Astrocyte (in vitro differentiated cells and primary cell): ENCODE measurements around the gene TWIST2.

ENCODE experiments used
- CTCF ChIP-seq: IDR thresholded peaks from 2 replicates; pipeline ENCODE4 v1.5.1; 2011; ENCODE audit warnings: low read depth, mild to moderate bottlenecking, inconsistent platforms, low read length, moderate library complexity; ENCODE audit not compliant: insufficient read depth
- EZH2 ChIP-seq: IDR thresholded peaks from 2 replicates; pipeline ENCODE4 v1.6.1; 2012; ENCODE audit warnings: mild to moderate bottlenecking, low read length, inconsistent platforms; ENCODE audit not compliant: insufficient read depth

DNA sequence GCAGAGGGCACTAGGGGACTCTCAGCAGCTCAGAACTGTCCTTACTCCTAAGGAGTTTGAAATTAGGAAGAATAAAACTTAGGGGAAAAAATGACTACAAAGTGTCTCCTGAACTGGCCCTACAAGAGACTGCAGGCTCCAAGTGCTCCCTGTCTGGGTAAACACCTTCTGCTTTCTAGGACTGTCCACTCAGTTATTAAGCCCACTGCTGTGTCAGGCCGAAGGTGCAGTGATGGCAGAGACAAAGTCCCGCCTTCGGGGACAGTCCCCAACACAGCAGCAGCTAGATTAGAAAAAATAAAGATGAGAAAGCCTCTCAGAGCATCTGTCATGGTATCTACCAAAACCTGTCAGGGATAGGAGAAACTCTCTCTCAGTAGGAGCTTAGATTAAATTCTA lies 28.3 kb downstream of the TWIST2 start:
- TF ChIP-seq CTCF: no peak
- TF ChIP-seq EZH2: no peak
